ENCODE measurements around the gene CCDC201. TPM values are rescaled to one million over a fixed set of nuclear protein-coding genes. Genes with fewer than 3 reads are reported as not detected.
"Not testable (repeated sequence)": the region's sequence is repeated elsewhere in the genome, so short reads cannot be mapped to it uniquely, and the experiment has no call there.

The CCDC201 gene
- polyA plus RNA-seq, 1 donor = not detected

GRCh38 chr7:45876519-45876918 is 3.6 kb upstream of the CCDC201 start:
- Histone ChIP-seq H3K4me1 (ENCODE audit: control insufficient read depth, insufficient read depth, low read length) (no peaks in the 10 kb centered on the region), H3K36me3 (ENCODE audit: control insufficient read depth, insufficient read depth, low read length) (no peaks in the 10 kb centered on the region), H3K27me3 (ENCODE audit: control insufficient read depth, insufficient read depth, low read length) (no peaks in the 10 kb centered on the region), H3K27ac (ENCODE audit: low read length) (no peak overlapping the region), H3K9me3 (ENCODE audit: control insufficient read depth, low read depth, low read length) (peaks cover 3% of the 10 kb centered on the region), H3K4me3 (ENCODE audit: low read length) (no peak overlapping the region)
- no CpG with 5 or more reads among the region's 2 CpGs for WGBS (ENCODE audit: insufficient coverage, low lambda C conversion rate)
- no peak for DNase-seq

DNA sequence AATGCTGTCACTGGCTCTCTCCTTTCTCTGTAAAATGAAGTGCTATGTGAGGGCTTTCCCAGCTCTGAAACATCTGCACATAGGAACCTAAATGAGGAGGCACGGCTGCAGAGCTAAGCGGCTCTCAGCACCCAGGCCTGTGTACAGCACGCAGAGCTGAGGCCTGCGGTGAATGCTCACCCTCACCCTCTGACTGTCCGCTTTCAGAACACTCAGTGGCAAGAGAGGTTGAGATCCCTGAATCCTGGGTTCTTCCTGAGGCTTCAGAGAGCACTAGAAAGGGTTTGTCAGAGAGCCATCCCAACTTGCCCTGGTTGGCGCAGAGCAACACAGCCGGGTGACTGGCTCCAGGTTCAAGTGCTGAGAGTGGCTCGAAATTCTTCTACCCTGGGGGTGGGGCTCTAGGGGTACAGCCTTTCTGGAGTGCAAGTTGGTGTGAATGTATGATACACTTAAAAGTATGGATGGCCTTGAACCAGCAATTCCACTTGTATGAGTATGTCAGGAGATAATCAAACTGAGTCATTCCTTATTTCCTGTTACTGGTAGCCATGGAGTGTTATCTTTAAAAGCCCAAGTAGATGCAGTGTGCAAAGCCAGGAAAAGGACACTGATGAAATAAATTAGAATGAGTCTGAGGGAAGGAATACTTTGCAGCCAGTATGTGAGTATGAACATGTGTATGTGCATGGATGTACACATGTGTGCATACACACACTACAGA is 1.7 kb upstream of the CCDC201 start:
- Histone ChIP-seq H3K36me3 (ENCODE audit: control insufficient read depth, insufficient read depth, low read length) (no peaks in the 10 kb centered on the region), H3K27ac (ENCODE audit: low read length) (no peak overlapping the region), H3K4me1 (ENCODE audit: control insufficient read depth, insufficient read depth, low read length) (no peaks in the 10 kb centered on the region), H3K27me3 (ENCODE audit: control insufficient read depth, insufficient read depth, low read length) (no peaks in the 10 kb centered on the region), H3K4me3 (ENCODE audit: low read length) (no peak overlapping the region), H3K9me3 (ENCODE audit: control insufficient read depth, low read depth, low read length) (peaks cover 3% of the 10 kb centered on the region)
- DNase-seq = no peak
- WGBS (ENCODE audit: insufficient coverage, low lambda C conversion rate) = no CpG with 5 or more reads among the region's 8 CpGs

DNA sequence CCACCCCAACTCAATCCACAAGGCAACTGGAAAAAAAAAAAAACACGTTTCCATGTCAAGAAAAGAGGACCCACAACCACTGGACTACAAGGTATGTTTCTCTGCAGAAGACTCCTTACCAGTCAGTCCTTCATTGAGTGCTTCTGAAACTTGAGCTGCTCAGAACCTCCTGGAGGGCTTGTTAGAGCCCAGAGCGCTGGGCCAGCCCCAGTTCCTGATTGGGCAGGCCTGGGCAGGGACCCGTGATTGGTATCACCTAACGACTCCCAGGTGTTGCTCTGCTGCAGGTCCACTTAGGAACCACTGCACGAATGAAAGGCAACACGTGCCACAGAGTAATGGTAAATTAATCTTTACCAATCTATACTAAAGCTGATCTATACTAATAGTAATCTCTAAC is 473 bp upstream of the CCDC201 start:
- no CpG with 5 or more reads among the region's 6 CpGs for WGBS (ENCODE audit: insufficient coverage, low lambda C conversion rate)
- no peak overlapping the region for H3K4me3 ChIP-seq (ENCODE audit: low read length)
- no peak overlapping the region for H3K27ac ChIP-seq (ENCODE audit: low read length)
- DNase-seq = no peak
- H3K27me3 ChIP-seq (ENCODE audit: control insufficient read depth, insufficient read depth, low read length) = no peaks in the 10 kb centered on the region
- no peaks in the 10 kb centered on the region for H3K4me1 ChIP-seq (ENCODE audit: control insufficient read depth, insufficient read depth, low read length)
- no peaks in the 10 kb centered on the region for H3K36me3 ChIP-seq (ENCODE audit: control insufficient read depth, insufficient read depth, low read length)
- peaks cover under 1% of the 10 kb centered on the region for H3K9me3 ChIP-seq (ENCODE audit: control insufficient read depth, low read depth, low read length)

- no peaks in the 10 kb centered on the region for H3K9me3 ChIP-seq (ENCODE audit: control insufficient read depth, low read depth, low read length)
- 60% methylated on average over 1 of the region's 10 CpGs for WGBS (ENCODE audit: insufficient coverage, low lambda C conversion rate)
These were observed 507 bp downstream of the CCDC201 start for GRCh38 chr7:45872116-45873034.

DNA sequence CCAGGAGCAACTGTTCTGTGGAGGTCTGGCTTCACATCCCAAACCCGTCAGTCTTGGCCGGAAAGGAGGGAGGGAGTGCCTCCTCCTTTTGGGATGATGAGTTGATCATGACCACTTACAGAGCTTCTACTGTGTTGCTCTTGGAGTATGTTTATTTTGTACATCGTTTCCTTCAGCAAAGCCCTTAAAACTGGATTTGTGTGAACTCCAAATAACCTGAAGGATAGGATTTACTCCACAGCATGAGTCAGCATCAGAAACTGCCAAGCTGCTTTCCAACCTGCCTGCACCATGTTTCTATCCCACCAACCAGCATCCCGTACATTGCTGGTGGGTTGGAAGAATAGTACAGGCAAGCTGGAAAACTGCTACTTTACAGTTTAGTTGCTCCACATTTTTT is 3.5 kb downstream of the CCDC201 start:
- no peak overlapping the region for H3K27ac ChIP-seq (ENCODE audit: low read length)
- no peaks in the 10 kb centered on the region for H3K4me1 ChIP-seq (ENCODE audit: control insufficient read depth, insufficient read depth, low read length)
- no peak for DNase-seq
- H3K36me3 ChIP-seq (ENCODE audit: control insufficient read depth, insufficient read depth, low read length) = no peaks in the 10 kb centered on the region
- no peak overlapping the region for H3K4me3 ChIP-seq (ENCODE audit: low read length)
- H3K27me3 ChIP-seq (ENCODE audit: control insufficient read depth, insufficient read depth, low read length) = peaks cover 10% of the 10 kb centered on the region
- no CpG with 5 or more reads among the region's 4 CpGs for WGBS (ENCODE audit: insufficient coverage, low lambda C conversion rate)
- no peaks in the 10 kb centered on the region for H3K9me3 ChIP-seq (ENCODE audit: control insufficient read depth, low read depth, low read length)

More at GRCh38 chr7:45872116-45873034, 507 bp downstream of the CCDC201 start:
- Histone ChIP-seq H3K27ac (ENCODE audit: low read length) (no peak overlapping the region), H3K4me1 (ENCODE audit: control insufficient read depth, insufficient read depth, low read length) (no peaks in the 10 kb centered on the region), H3K27me3 (ENCODE audit: control insufficient read depth, insufficient read depth, low read length) (peaks cover 3% of the 10 kb centered on the region), H3K36me3 (ENCODE audit: control insufficient read depth, insufficient read depth, low read length) (no peaks in the 10 kb centered on the region), H3K4me3 (ENCODE audit: low read length) (no peak overlapping the region)
- DNase-seq = no peak

DNA sequence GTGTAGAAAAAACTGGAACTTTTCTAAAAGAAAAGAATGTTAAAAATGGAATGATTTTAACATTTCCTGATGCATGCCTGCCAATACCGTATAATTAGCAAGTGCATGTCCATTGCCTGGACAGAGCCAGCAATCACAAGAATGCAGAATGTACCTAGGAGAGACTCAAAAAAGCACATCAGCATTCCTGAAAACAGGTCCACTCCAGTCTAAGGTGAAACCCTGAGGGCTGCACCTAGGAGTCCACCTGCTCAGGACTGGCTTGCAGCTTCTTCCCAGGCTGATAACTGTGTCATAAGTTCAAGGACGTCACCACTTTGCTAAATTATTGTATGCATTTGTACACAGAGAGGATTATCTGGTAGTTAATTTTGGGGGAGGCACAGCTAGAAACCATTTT is 5.4 kb downstream of the CCDC201 start:
- Histone ChIP-seq H3K4me1 (ENCODE audit: control insufficient read depth, insufficient read depth, low read length) (no peaks in the 10 kb centered on the region), H3K27me3 (ENCODE audit: control insufficient read depth, insufficient read depth, low read length) (peaks cover 10% of the 10 kb centered on the region), H3K36me3 (ENCODE audit: control insufficient read depth, insufficient read depth, low read length) (no peaks in the 10 kb centered on the region), H3K4me3 (ENCODE audit: low read length) (no peak overlapping the region), H3K9me3 (ENCODE audit: control insufficient read depth, low read depth, low read length) (no peaks in the 10 kb centered on the region), H3K27ac (ENCODE audit: low read length) (no peak overlapping the region)
- no CpG with 5 or more reads among the region's 2 CpGs for WGBS (ENCODE audit: insufficient coverage, low lambda C conversion rate)
- no peak for DNase-seq

DNA sequence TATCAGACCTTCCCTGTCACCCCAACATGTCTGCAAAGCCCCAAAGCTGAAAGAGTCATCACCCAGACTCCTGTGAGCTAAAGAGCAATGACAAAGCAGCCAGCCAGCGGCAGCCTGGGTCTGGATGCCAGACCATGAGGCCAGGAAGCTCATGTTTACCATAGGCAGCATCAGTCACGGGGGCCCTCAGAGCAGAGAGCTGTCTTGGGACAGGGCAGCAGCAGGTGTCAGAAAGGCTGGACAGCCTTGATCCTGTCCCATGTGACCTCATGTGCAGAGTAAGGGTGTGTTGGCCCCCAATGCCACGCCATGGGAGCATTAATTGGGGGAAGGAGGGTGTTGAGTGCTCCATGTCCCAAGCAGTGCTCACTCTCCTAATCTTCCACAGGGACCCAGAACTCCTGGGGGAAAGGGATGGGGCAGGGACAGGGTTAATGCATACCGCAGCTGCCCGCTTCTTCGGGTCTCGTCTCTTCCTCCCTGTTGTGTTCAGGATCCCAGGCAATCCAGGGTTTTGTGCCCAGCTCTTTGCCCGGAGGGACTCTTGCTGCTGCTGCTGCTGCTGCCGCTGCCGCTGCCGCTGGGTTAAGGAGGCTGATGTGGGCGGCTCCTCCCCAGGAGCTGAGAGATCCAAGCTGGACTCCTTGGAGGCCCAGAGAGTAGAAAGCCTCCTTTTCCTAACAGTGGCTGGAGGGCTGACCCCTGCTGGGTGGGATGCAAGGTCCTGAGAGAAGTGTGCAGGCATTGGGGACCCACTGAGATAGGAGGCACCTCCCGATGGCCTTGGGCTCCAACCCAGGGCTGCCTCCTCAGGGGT is 7.1 kb downstream of the CCDC201 start:
- H3K27me3 ChIP-seq (ENCODE audit: control insufficient read depth, insufficient read depth, low read length) = peaks cover 10% of the 10 kb centered on the region
- no peak overlapping the region for H3K27ac ChIP-seq (ENCODE audit: low read length)
- no CpG with 5 or more reads among the region's 13 CpGs for WGBS (ENCODE audit: insufficient coverage, low lambda C conversion rate)
- H3K4me1 ChIP-seq (ENCODE audit: control insufficient read depth, insufficient read depth, low read length) = no peaks in the 10 kb centered on the region
- DNase-seq = no peak
- no peaks in the 10 kb centered on the region for H3K9me3 ChIP-seq (ENCODE audit: control insufficient read depth, low read depth, low read length)
- H3K4me3 ChIP-seq (ENCODE audit: low read length) = no peak overlapping the region
- H3K36me3 ChIP-seq (ENCODE audit: control insufficient read depth, insufficient read depth, low read length) = no peaks in the 10 kb centered on the region

DNA sequence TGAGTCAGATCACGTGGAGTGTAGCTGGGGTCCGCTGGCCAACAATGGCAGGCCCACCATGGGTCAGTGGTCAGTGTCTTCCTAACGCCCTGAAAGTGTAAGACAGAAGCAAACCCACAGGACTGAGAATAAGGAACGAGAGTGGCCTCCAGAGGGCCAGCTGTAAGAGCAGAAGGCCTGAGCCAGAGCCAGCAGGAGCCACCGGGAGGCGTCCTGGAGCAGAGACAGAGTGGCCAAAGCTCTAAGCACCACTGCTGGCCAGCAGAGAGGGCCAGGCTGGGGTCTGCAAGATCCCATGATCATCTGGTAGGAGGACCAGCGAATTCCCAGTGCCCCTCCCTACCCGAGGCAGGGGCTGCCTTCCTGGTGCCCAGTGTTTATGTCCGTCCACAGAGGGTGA is 9.2 kb downstream of the CCDC201 start:
- no peak overlapping the region for H3K27ac ChIP-seq (ENCODE audit: low read length)
- H3K9me3 ChIP-seq (ENCODE audit: control insufficient read depth, low read depth, low read length) = no peaks in the 10 kb centered on the region
- whole genome bisulfite sequencing (ENCODE audit: insufficient coverage, low lambda C conversion rate) = no CpG with 5 or more reads among the region's 9 CpGs
- no peak overlapping the region for H3K4me3 ChIP-seq (ENCODE audit: low read length)
- H3K27me3 ChIP-seq (ENCODE audit: control insufficient read depth, insufficient read depth, low read length) = peaks cover 13% of the 10 kb centered on the region
- no peaks in the 10 kb centered on the region for H3K36me3 ChIP-seq (ENCODE audit: control insufficient read depth, insufficient read depth, low read length)
- DNase-seq = no peak
- no peaks in the 10 kb centered on the region for H3K4me1 ChIP-seq (ENCODE audit: control insufficient read depth, insufficient read depth, low read length)

- not testable (repeated sequence) for H3K27ac ChIP-seq (ENCODE audit: low read length); H3K4me3 ChIP-seq (ENCODE audit: low read length); H3K36me3 ChIP-seq (ENCODE audit: control insufficient read depth, insufficient read depth, low read length); DNase-seq; H3K27me3 ChIP-seq (ENCODE audit: control insufficient read depth, insufficient read depth, low read length); H3K4me1 ChIP-seq (ENCODE audit: control insufficient read depth, insufficient read depth, low read length); H3K9me3 ChIP-seq (ENCODE audit: control insufficient read depth, low read depth, low read length)
- WGBS (ENCODE audit: insufficient coverage, low lambda C conversion rate) = no CpG with 5 or more reads among the region's 4 CpGs
These were observed 16.0 kb downstream of the CCDC201 start for GRCh38 chr7:45856888-45857287.

DNA sequence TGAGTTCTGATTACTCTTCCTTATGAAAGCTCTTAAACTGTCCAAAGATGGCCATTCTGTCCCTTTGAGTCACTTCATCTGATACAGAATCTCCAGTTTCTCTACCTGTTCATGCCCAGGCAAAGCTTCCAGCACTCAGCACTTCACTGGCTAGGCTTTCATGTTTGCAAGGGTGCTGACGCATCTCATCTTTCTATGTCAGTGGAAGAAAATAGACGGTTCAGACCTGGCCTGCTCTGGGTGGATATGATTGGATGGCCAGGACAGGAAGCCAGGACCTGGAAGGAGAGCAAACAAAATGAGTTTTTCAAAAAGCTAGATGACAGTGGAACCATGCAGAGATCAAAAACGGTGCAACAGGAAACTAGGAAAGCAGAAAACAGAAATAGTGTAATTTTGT is 17.2 kb downstream of the CCDC201 start:
- DNase-seq; H3K4me1 ChIP-seq (ENCODE audit: control insufficient read depth, insufficient read depth, low read length); H3K9me3 ChIP-seq (ENCODE audit: control insufficient read depth, low read depth, low read length); H3K36me3 ChIP-seq (ENCODE audit: control insufficient read depth, insufficient read depth, low read length); H3K27me3 ChIP-seq (ENCODE audit: control insufficient read depth, insufficient read depth, low read length); H3K4me3 ChIP-seq (ENCODE audit: low read length); H3K27ac ChIP-seq (ENCODE audit: low read length): not testable (repeated sequence)
- WGBS (ENCODE audit: insufficient coverage, low lambda C conversion rate) = 50% methylated on average over 1 of the region's 3 CpGs

All from large intestine (tissue), 3 donors.